GM23338 (cell line): ENCODE results near the gene B4GALT4.

ENCODE experiments used
- CREB1 ChIP-seq: fragments of 250-450 bp; sonication (Bioruptor Pico); IDR thresholded peaks from 2 replicates; pipeline ENCODE4 v1.5.0; 2020; ENCODE audit warnings: low read depth, mild to moderate bottlenecking, moderate library complexity
- EZH2 ChIP-seq: fragments of 200-600 bp; sonication (generic); IDR thresholded peaks from one replicate; pipeline ENCODE4 v1.8.0; 2017; ENCODE audit warnings: antibody characterized with exemption, mild to moderate bottlenecking, low read depth; ENCODE audit not compliant: unreplicated experiment
- EZH2phosphoT487 ChIP-seq: fragments of 200-600 bp; sonication (generic); IDR thresholded peaks from one replicate; pipeline ENCODE4 v1.8.1; 2018; ENCODE audit warnings: antibody characterized with exemption; ENCODE audit not compliant: unreplicated experiment
- NANOG ChIP-seq: IDR thresholded peaks from 2 replicates; pipeline ENCODE4 v1.6.1; 2016; ENCODE audit warnings: antibody characterized with exemption, borderline replicate concordance
- POLR2AphosphoS5 ChIP-seq: IDR thresholded peaks from 2 replicates; pipeline ENCODE4 v1.6.1; 2016; ENCODE audit warnings: antibody characterized with exemption, low read depth
- TF ChIP-seq, protein P1 (sequence below), 2 experiments: fragments of 200-600 bp in 1 of 2; sonication (generic) in 1 of 2; conservative IDR thresholded peaks; 2 replicates each; pipeline versions ENCODE4 v1.5.1 to v1.6.1; 2016 to 2017; ENCODE audit warnings: antibody characterized with exemption in 2 of 2, low read depth in 2 of 2, mild to moderate bottlenecking in 2 of 2, moderate library complexity in 1 of 2
- TF ChIP-seq, protein P2 (sequence below): IDR thresholded peaks from one replicate; pipeline ENCODE4 v1.6.1; 2018; ENCODE audit warnings: antibody characterized with exemption; ENCODE audit not compliant: unreplicated experiment

DNA sequence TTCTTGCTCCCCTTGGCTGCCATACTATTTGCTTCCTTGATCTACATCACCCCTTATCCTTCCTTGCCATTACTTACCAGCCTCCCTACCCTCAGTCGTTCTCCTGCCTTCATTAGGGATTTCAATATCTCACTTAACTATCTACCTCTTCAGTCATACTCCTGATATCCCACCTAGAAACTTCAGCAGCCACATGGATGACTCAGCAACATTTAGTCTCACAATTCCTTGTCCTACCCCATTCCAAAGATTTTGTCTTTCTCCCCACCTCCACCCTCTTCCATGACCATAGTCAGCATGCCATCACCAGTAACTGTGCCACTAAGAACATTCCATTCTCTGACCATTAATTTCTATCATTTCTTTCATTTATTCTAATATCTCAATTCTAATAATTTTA lies 48.9 kb downstream of the B4GALT4 start:
- TF ChIP-seq, protein P1, sequence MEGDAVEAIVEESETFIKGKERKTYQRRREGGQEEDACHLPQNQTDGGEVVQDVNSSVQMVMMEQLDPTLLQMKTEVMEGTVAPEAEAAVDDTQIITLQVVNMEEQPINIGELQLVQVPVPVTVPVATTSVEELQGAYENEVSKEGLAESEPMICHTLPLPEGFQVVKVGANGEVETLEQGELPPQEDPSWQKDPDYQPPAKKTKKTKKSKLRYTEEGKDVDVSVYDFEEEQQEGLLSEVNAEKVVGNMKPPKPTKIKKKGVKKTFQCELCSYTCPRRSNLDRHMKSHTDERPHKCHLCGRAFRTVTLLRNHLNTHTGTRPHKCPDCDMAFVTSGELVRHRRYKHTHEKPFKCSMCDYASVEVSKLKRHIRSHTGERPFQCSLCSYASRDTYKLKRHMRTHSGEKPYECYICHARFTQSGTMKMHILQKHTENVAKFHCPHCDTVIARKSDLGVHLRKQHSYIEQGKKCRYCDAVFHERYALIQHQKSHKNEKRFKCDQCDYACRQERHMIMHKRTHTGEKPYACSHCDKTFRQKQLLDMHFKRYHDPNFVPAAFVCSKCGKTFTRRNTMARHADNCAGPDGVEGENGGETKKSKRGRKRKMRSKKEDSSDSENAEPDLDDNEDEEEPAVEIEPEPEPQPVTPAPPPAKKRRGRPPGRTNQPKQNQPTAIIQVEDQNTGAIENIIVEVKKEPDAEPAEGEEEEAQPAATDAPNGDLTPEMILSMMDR (conservative IDR thresholded peaks at IDR 0.05; ENCODE audit: low read depth in 2 of 2): no peak
- TF ChIP-seq, protein P2, sequence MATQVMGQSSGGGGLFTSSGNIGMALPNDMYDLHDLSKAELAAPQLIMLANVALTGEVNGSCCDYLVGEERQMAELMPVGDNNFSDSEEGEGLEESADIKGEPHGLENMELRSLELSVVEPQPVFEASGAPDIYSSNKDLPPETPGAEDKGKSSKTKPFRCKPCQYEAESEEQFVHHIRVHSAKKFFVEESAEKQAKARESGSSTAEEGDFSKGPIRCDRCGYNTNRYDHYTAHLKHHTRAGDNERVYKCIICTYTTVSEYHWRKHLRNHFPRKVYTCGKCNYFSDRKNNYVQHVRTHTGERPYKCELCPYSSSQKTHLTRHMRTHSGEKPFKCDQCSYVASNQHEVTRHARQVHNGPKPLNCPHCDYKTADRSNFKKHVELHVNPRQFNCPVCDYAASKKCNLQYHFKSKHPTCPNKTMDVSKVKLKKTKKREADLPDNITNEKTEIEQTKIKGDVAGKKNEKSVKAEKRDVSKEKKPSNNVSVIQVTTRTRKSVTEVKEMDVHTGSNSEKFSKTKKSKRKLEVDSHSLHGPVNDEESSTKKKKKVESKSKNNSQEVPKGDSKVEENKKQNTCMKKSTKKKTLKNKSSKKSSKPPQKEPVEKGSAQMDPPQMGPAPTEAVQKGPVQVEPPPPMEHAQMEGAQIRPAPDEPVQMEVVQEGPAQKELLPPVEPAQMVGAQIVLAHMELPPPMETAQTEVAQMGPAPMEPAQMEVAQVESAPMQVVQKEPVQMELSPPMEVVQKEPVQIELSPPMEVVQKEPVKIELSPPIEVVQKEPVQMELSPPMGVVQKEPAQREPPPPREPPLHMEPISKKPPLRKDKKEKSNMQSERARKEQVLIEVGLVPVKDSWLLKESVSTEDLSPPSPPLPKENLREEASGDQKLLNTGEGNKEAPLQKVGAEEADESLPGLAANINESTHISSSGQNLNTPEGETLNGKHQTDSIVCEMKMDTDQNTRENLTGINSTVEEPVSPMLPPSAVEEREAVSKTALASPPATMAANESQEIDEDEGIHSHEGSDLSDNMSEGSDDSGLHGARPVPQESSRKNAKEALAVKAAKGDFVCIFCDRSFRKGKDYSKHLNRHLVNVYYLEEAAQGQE: no peak
- TF ChIP-seq POLR2AphosphoS5 (no peak), EZH2phosphoT487 (no peak), EZH2 (no peak), NANOG (no peak), CREB1 (no peak)
